IMR-90 (cell line): ENCODE results near the gene MBD3L4. TPM values are rescaled to one million over a fixed set of nuclear protein-coding genes. Genes with fewer than 3 reads are reported as not detected.

Experiments used
- ATAC-seq: fragments of 200-7000 bp; cut with Tn5 transposase; 2 replicates; pipeline ENCODE4 v1.9.1; 2020; ENCODE audit warnings: low read depth, mild to moderate bottlenecking, moderate library complexity
- BruUV-seq: library from RNA; stranded (reverse); fragments of 400-500 nt; replicated peaks from 2 replicates; lab custom pipeline; 2021; lab: Mats Ljungman, UMichigan
- CTCF ChIA-PET: fragments of 300-600 bp; formaldehyde crosslinking; extraction: SDS; loops from one replicate; lab custom pipeline; 2021; ENCODE audit warnings: antibody characterized with exemption; lab: Yijun Ruan, JAX
- POLR2A ChIA-PET: fragments of 300-600 bp; sonication (Branson Sonifier 250); formaldehyde crosslinking; loops from one replicate; lab custom pipeline; 2022; ENCODE audit warnings: antibody characterized with exemption; ENCODE audit not compliant: unreplicated experiment; lab: Charles Lee
- DNase-seq: peaks from one replicate; pipeline ENCODE4 v3.0.0; 2013
- H2AFZ ChIP-seq: replicated peaks from 2 replicates; pipeline ENCODE3; 2013; ENCODE audit warnings: low read length, mild to moderate bottlenecking; ENCODE audit not compliant: poor library complexity
- H2AK5ac ChIP-seq: 2 replicates; pipeline ENCODE4 v1.6.1; 2013; ENCODE audit warnings: low read depth, low read length, inconsistent platforms
- H2AK9ac ChIP-seq: replicated peaks from 2 replicates; pipeline ENCODE3; 2013; ENCODE audit warnings: mild to moderate bottlenecking, low read depth, low read length, moderate library complexity; ENCODE audit not compliant: poor library complexity
- H2BK120ac ChIP-seq: 2 replicates; pipeline ENCODE4 v1.6.1; 2013; ENCODE audit warnings: low read depth, low read length, inconsistent platforms
- H2BK15ac ChIP-seq: 3 replicates; pipeline ENCODE4 v1.6.1; 2013; ENCODE audit warnings: low read depth, low read length, inconsistent platforms
- H2BK20ac ChIP-seq: 2 replicates; pipeline ENCODE4 v1.6.1; 2013; ENCODE audit warnings: low read depth, mild to moderate bottlenecking, inconsistent platforms, low read length, moderate library complexity
- H2BK5ac ChIP-seq: 2 replicates; pipeline ENCODE4 v1.6.1; 2013; ENCODE audit warnings: mild to moderate bottlenecking, low read depth, low read length, inconsistent platforms; ENCODE audit not compliant: poor library complexity, severe bottlenecking
- H3K14ac ChIP-seq: replicated peaks from 2 replicates; pipeline ENCODE4 v1.6.1; 2013; ENCODE audit warnings: low read depth, low read length, inconsistent platforms
- H3K18ac ChIP-seq: 2 replicates; pipeline ENCODE4 v1.6.1; 2013; ENCODE audit warnings: low read depth, low read length, control low read depth
- H3K23ac ChIP-seq: 2 replicates; pipeline ENCODE4 v1.6.1; 2013; ENCODE audit warnings: low read depth, low read length, inconsistent platforms
- H3K27ac ChIP-seq: 2 replicates; pipeline ENCODE4 v1.5.1; 2013; ENCODE audit warnings: mild to moderate bottlenecking, control low read depth, low read length; ENCODE audit not compliant: insufficient read depth
- H3K27me3 ChIP-seq: 2 replicates; pipeline ENCODE4 v1.6.1; 2013; ENCODE audit warnings: low read length; ENCODE audit not compliant: control insufficient read depth, insufficient read depth
- H3K36me3 ChIP-seq: 2 replicates; pipeline ENCODE4 v1.6.1; 2013; ENCODE audit warnings: low read length, mixed read lengths; ENCODE audit not compliant: control insufficient read depth, insufficient read depth
- H3K4ac ChIP-seq: 2 replicates; pipeline ENCODE4 v1.6.1; 2013; ENCODE audit warnings: low read depth, low read length, inconsistent platforms
- H3K4me1 ChIP-seq: 2 replicates; pipeline ENCODE4 v1.6.1; 2013; ENCODE audit warnings: low read length, mixed read lengths; ENCODE audit not compliant: control insufficient read depth, insufficient read depth
- H3K4me2 ChIP-seq: 2 replicates; pipeline ENCODE4 v1.6.1; 2013; ENCODE audit warnings: low read depth, mild to moderate bottlenecking, control low read depth, low read length, moderate library complexity
- H3K4me3 ChIP-seq: 2 replicates; pipeline ENCODE4 v1.5.1; 2013; ENCODE audit warnings: low read depth, mild to moderate bottlenecking, control low read depth, low read length, moderate library complexity; ENCODE audit not compliant: insufficient read depth
- H3K56ac ChIP-seq: 2 replicates; pipeline ENCODE4 v1.6.1; 2013; ENCODE audit warnings: low read length, inconsistent platforms; ENCODE audit not compliant: insufficient read depth; ENCODE audit errors: extremely low read depth
- H3K79me1 ChIP-seq, 2 experiments: 2 replicates each; pipeline ENCODE4 v1.6.1; 2013; ENCODE audit warnings: low read length in 2 of 2, inconsistent platforms in 1 of 2, low read depth in 1 of 2
- H3K9ac ChIP-seq: 2 replicates; pipeline ENCODE4 v1.6.1; 2013; ENCODE audit warnings: low read depth, low read length, control low read depth
- H3K9me1 ChIP-seq: 2 replicates; pipeline ENCODE4 v1.6.1; 2013; ENCODE audit warnings: low read length, inconsistent platforms; ENCODE audit not compliant: insufficient read depth
- H3K9me3 ChIP-seq: 2 replicates; pipeline ENCODE4 v1.6.1; 2013; ENCODE audit warnings: low read length; ENCODE audit not compliant: control insufficient read depth, insufficient read depth
- H4K20me1 ChIP-seq: 2 replicates; pipeline ENCODE4 v1.6.1; 2013; ENCODE audit warnings: low read length, inconsistent platforms; ENCODE audit not compliant: insufficient read depth
- H4K5ac ChIP-seq: 2 replicates; pipeline ENCODE4 v1.6.1; 2013; ENCODE audit warnings: mild to moderate bottlenecking, low read depth, low read length, control low read depth
- H4K8ac ChIP-seq, 2 experiments: 2 replicates each; pipeline ENCODE4 v1.6.1; 2013; ENCODE audit warnings: low read depth in 2 of 2, low read length in 2 of 2, control low read depth in 1 of 2, inconsistent platforms in 1 of 2
- H4K91ac ChIP-seq: 2 replicates; pipeline ENCODE4 v1.6.1; 2013; ENCODE audit warnings: low read depth, low read length, inconsistent platforms; ENCODE audit not compliant: insufficient read depth
- FOS ChIP-seq: fragments of 150-350 bp; IDR thresholded peaks from 2 replicates; pipeline ENCODE4 v1.6.1; 2016; ENCODE audit warnings: low read depth, low read length
- WGBS, 2 experiments: methylation state at CpG; one replicate each; pipeline versions ENCODE4 v1.1.5 to v1.1.7; 2013; ENCODE audit warnings: missing lambda C conversion rate in 2 of 2; ENCODE audit not compliant: insufficient read length in 1 of 2; ENCODE audit errors: extremely low coverage in 2 of 2; 5-methylcytosine and 5-hydroxymethylcytosine counted together
- dilution Hi-C: fragments of 300-500 bp; cut with HindIII; formaldehyde crosslinking; loops from one replicate; pipeline ENCODE4 v1.14.3; 2018; ENCODE audit warnings: low sequenced_read_pairs; ENCODE audit not compliant: unreplicated experiment
- in situ Hi-C: fragments of 300-500 bp; cut with MboI; formaldehyde crosslinking; loops from 3 replicates; pipeline ENCODE4 v1.14.3; 2019; ENCODE audit warnings: low sequenced_read_pairs, inconsistent platforms, mixed read lengths
- intact Hi-C: fragments of 100-400 bp; cut with micrococcal nuclease; formaldehyde crosslinking; loops from 2 replicates; pipeline ENCODE4 v1.10.0; 2022
- polyA plus RNA-seq, 3 experiments: library from polyadenylated mRNA; depleted of rRNA; stranded (reverse); fragments of >200 nt; gene quantifications; 2 replicates each; pipeline ENCODE4 v1.2.3, GENCODE V29; 2012; ENCODE audit warnings: low replicate concordance in 1 of 3
- total RNA-seq: library from RNA; depleted of rRNA; stranded (reverse); fragments of >200 nt; gene quantifications from 2 replicates; pipeline ENCODE4 v1.2.3, GENCODE V29; 2012

The MBD3L4 gene
- total and polyA plus RNA-seq, 2 of the 4 experiments (the other 2 are of a cell fraction) = not detected

DNA sequence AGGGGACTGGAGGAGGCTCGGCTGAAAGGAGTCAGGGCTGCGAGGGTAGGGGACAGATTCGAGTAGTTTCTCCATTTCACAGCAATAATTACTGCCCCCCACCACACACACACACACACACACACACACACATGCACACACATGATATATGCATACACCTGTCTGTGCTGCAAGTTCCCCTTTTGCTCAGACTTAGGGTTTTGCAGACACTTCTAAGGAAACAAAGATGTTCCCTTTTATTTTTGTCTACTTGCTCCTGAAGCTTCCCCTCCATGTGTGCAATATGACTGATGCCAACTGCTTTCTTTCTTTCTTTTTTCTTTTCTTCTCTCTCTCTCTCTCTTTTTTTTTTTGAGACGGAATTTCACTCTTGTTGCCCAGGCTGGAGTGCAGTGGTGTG is 32.1 kb downstream of the MBD3L4 start:
- Histone ChIP-seq H3K9me3 (peaks cover 14% of the 10 kb centered on the region), H3K9ac (no peak overlapping the region), H3K27me3 (no peaks in the 10 kb centered on the region), H3K4me1 (no peaks in the 10 kb centered on the region), H3K14ac (no peak overlapping the region), H2BK120ac (no peak overlapping the region), H3K18ac (no peak overlapping the region), H4K8ac (no peak overlapping the region), H3K79me1 (no peaks in the 10 kb centered on the region), H3K4ac (no peak overlapping the region), H3K56ac (no peak overlapping the region), H4K5ac (no peak overlapping the region), H3K4me2 (no peak overlapping the region), H3K23ac (no peak overlapping the region), H3K4me3 (no peak overlapping the region), H2BK15ac (no peak overlapping the region), H2AFZ (no peak overlapping the region), H2AK5ac (no peak overlapping the region), H3K9me1 (no peaks in the 10 kb centered on the region), H4K20me1 (no peaks in the 10 kb centered on the region), H2BK20ac (no peak overlapping the region), H2AK9ac (no peak overlapping the region), H3K36me3 (no peaks in the 10 kb centered on the region), H4K91ac (no peak overlapping the region), H2BK5ac (no peak overlapping the region), H3K27ac (no peak overlapping the region)
- TF ChIP-seq FOS = no peak
- no CpG with 5 or more reads among the region's 4 CpGs for WGBS, 2 experiments
- ChIA-PET CTCF (no interaction called here), POLR2A (no interaction called here)
- dilution Hi-C loops (no loop called here), in situ Hi-C loops (no loop called here), intact Hi-C loops (no loop called here)
- no peak for DNase-seq
- no TSS peak for BruUV-seq
- ATAC-seq = no peak
